ENCODE results near the gene RUNDC1.
"Not testable (repeated sequence)": the region's sequence is repeated elsewhere in the genome, so short reads cannot be mapped to it uniquely, and the experiment has no call there.

DNA sequence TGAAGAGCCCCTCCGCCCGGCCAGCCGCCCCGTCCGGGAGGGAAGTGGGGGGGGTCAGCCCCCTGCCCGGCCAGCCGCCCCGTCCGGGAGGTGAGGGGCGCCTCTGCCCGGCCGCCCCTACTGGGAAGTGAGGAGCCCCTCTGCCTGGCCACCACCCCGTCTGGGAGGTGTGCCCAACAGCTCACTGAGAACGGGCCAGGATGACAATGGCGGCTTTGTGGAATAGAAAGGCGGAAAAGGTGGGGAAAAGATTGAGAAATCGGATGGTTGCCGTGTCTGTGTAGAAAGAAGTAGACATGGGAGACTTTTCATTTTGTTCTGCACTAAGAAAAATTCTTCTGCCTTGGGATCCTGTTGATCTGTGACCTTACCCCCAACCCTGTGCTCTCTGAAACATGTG lies 7.0 kb upstream of the RUNDC1 start:
- TF ChIP-seq, protein P1, sequence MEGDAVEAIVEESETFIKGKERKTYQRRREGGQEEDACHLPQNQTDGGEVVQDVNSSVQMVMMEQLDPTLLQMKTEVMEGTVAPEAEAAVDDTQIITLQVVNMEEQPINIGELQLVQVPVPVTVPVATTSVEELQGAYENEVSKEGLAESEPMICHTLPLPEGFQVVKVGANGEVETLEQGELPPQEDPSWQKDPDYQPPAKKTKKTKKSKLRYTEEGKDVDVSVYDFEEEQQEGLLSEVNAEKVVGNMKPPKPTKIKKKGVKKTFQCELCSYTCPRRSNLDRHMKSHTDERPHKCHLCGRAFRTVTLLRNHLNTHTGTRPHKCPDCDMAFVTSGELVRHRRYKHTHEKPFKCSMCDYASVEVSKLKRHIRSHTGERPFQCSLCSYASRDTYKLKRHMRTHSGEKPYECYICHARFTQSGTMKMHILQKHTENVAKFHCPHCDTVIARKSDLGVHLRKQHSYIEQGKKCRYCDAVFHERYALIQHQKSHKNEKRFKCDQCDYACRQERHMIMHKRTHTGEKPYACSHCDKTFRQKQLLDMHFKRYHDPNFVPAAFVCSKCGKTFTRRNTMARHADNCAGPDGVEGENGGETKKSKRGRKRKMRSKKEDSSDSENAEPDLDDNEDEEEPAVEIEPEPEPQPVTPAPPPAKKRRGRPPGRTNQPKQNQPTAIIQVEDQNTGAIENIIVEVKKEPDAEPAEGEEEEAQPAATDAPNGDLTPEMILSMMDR (conservative IDR thresholded peaks at IDR 0.05; ENCODE audit: low read length): not testable (repeated sequence)
- TF ChIP-seq EZH2phosphoT487 (IDR thresholded peaks at IDR 0.05; ENCODE audit: borderline replicate concordance): not testable (repeated sequence)

All from Loucy (cell line).